Prostate gland (tissue), 2 donors: ENCODE measurements around the gene PTPRCAP.

ENCODE experiments used
- POLR2A ChIP-seq: fragments of 450-650 bp; IDR thresholded peaks from one replicate; pipeline ENCODE4 v1.6.1; 2016; ENCODE audit warnings: antibody characterized with exemption, mild to moderate bottlenecking
- POLR2AphosphoS5 ChIP-seq: sonication (generic); formaldehyde crosslinking; IDR thresholded peaks from one replicate; pipeline ENCODE4 v1.6.1; 2017; ENCODE audit warnings: antibody characterized with exemption
- TF ChIP-seq, protein P1 (sequence below), 4 experiments: fragments of 200-600 bp in 2 of 4; fragments of 450-650 bp in 2 of 4; sonication (generic) in 2 of 4; IDR thresholded peaks; 1 replicate in 3 of 4; 2 replicates in 1 of 4; pipeline ENCODE4 v1.5.1; 2016 to 2019; ENCODE audit warnings: antibody characterized with exemption in 4 of 4, mild to moderate bottlenecking in 2 of 4, moderate library complexity in 2 of 4

DNA sequence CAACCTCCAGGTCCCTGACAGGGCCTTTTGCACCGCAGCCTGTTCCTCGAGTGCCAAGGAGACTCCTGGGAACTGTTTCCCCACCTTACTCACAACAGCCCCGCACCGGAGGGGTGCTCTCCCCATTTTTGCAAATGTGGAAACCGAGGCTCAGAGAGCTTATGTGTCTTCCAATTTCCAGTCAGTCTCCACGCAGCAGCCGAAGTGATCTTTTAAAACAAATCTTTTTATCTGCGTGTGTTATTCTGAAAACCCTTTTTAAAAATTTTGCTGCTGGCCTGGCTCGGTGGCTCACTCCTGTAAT, 32.0 kb upstream of the PTPRCAP start:
- TF ChIP-seq, protein P1, sequence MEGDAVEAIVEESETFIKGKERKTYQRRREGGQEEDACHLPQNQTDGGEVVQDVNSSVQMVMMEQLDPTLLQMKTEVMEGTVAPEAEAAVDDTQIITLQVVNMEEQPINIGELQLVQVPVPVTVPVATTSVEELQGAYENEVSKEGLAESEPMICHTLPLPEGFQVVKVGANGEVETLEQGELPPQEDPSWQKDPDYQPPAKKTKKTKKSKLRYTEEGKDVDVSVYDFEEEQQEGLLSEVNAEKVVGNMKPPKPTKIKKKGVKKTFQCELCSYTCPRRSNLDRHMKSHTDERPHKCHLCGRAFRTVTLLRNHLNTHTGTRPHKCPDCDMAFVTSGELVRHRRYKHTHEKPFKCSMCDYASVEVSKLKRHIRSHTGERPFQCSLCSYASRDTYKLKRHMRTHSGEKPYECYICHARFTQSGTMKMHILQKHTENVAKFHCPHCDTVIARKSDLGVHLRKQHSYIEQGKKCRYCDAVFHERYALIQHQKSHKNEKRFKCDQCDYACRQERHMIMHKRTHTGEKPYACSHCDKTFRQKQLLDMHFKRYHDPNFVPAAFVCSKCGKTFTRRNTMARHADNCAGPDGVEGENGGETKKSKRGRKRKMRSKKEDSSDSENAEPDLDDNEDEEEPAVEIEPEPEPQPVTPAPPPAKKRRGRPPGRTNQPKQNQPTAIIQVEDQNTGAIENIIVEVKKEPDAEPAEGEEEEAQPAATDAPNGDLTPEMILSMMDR (IDR thresholded peaks at IDR 0.05): no peak
- TF ChIP-seq POLR2AphosphoS5 (no peak), POLR2A (no peak)
